Measurements from ENCODE around the gene TRPM2. TPM values are rescaled to one million over a fixed set of nuclear protein-coding genes. Genes with fewer than 3 reads are reported as not detected.

The TRPM2 gene
- total RNA-seq, 6 experiments from 2014 or later = 0.92 to 2.0 (median 1.2) TPM

DNA sequence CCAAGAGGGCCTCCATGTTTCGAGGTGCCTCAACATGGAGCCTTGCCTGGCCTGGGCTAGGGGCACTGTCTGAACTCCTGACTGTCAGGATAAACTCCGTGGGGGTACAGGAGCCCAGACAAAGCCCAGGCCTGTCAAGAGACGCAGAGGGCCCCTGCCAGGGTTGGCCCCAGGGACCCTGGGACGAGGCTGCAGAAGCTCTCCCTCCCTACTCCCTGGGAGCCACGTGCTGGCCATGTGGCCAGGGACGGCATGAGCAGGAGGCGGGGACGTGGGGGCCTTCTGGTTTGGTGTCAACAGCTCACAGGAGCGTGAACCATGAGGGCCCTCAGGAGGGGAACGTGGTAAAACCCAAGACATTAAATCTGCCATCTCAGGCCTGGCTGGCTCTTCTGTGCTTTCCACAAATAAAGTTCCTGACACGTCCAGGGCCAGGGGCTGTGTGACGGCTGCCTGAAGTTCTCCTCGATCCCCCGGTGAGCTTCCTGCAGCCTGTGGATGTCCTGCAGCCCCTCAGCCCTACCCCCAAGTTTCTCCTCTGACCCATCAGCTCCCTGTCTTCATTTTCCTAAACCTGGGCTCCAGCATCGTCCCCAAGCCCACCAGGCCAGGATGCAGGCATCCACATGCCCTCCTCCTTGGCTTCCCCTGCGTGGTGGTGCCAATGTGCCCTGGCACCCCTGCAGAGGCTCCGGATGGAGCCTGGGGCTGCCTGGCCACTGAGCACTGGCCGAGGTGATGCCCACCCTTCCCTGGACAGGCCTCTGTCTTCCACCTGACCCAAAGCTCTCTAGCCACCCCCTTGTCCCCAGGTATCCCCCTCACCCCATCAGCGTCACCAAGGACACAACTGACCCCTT is 89.1 kb downstream of the TRPM2 start:
- intact Hi-C loops (cut with DNase I) = loop anchor here in 1 of 2 donors (10.0 kb wide), 1 partner anchor 48 kb away; no protein-coding TSS in a partner anchor
- H3K27ac ChIP-seq = no peak overlapping the region
- H3K36me3 ChIP-seq = no peaks in the 10 kb centered on the region
- H3K27me3 ChIP-seq = no peaks in the 10 kb centered on the region
- peak; percentile 14 to 33 (median 25) for DNase-seq
- TF ChIP-seq, protein P1, sequence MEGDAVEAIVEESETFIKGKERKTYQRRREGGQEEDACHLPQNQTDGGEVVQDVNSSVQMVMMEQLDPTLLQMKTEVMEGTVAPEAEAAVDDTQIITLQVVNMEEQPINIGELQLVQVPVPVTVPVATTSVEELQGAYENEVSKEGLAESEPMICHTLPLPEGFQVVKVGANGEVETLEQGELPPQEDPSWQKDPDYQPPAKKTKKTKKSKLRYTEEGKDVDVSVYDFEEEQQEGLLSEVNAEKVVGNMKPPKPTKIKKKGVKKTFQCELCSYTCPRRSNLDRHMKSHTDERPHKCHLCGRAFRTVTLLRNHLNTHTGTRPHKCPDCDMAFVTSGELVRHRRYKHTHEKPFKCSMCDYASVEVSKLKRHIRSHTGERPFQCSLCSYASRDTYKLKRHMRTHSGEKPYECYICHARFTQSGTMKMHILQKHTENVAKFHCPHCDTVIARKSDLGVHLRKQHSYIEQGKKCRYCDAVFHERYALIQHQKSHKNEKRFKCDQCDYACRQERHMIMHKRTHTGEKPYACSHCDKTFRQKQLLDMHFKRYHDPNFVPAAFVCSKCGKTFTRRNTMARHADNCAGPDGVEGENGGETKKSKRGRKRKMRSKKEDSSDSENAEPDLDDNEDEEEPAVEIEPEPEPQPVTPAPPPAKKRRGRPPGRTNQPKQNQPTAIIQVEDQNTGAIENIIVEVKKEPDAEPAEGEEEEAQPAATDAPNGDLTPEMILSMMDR (IDR thresholded peaks at IDR 0.05) = no peak
- TF ChIP-seq POLR2A (IDR thresholded peaks at IDR 0.05) = no peak
- H3K4me3 ChIP-seq = no peak overlapping the region
- 82% methylated on average over 8 of the region's 19 CpGs for WGBS (ENCODE audit: insufficient coverage, low coverage, low lambda C conversion rate, missing lambda C conversion rate)
- no peaks in the 10 kb centered on the region for H3K4me1 ChIP-seq
- ATAC-seq = no peak
- no peaks in the 10 kb centered on the region for H3K9me3 ChIP-seq

DNA sequence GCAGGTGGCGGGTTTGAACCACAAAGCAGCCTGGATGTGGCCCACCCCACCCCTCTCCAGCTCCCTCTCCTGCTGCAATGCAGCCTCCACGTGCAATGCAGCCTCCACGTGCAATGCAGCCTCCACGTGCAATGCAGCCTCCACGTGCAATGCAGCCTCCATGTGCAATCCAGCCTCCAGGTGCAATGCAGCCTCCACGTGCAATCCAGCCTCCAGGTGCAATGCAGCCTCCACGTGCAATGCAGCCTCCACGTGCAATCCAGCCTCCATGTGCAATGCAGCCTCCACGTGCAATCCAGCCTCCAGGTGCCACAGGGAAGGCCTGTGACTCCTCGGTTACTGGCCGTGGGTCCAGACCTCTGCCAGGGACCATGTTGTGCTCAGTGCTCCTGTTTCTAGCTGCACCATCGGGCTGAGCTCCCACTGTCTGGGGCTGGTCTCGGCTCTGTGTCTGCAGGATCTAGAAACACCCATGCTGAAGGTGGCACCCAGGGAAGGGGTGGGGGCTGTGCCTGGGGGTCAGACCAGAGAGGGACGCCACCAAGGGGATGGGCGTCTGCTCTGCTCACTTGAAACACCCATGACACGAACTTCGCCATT is 90.0 kb downstream of the TRPM2 start:
- Histone ChIP-seq H3K27me3 (no peaks in the 10 kb centered on the region), H3K4me1 (no peaks in the 10 kb centered on the region), H3K4me3 (no peak overlapping the region), H3K27ac (no peak overlapping the region), H3K36me3 (no peaks in the 10 kb centered on the region), H3K9me3 (no peaks in the 10 kb centered on the region)
- ATAC-seq (no peak), DNase-seq (peak in 2 of 3 donors; percentile 28 to 33)
- WGBS (ENCODE audit: insufficient coverage, low coverage, low lambda C conversion rate, missing lambda C conversion rate) = 100% methylated on average over 1 of the region's 17 CpGs
- no peak for TF ChIP-seq POLR2A (IDR thresholded peaks at IDR 0.05)
- TF ChIP-seq, protein P1 (IDR thresholded peaks at IDR 0.05) = no peak
- intact Hi-C loops (cut with DNase I) = loop anchor here in 1 of 2 donors (10.0 kb wide), 1 partner anchor 49 kb away; no protein-coding TSS in a partner anchor

DNA sequence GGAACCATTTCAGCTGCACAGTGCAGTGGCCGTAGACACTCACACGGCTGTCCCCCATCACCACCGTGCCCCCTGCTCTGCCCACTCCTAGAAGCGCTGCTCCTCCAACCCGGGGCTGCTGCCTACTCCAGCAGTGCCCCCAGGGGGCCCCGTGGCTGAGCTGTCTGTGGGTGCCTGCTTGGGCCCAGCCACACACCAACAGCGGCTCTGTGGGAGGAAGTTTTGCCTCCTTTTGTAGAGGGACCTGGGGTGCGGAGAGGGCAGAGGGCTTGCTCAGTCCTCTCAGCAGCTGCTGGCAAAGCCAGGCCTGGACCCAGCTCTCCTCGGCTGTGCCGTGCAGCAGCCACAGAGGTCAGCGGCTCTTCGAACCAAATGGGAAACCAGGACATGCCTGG is 90.5 kb downstream of the TRPM2 start:
- H3K27ac ChIP-seq = no peak overlapping the region
- H3K9me3 ChIP-seq = no peaks in the 10 kb centered on the region
- H3K27me3 ChIP-seq = no peaks in the 10 kb centered on the region
- WGBS (ENCODE audit: insufficient coverage, low coverage, low lambda C conversion rate, missing lambda C conversion rate) = no CpG with 5 or more reads among the region's 12 CpGs
- TF ChIP-seq, protein P1 (IDR thresholded peaks at IDR 0.05) = no peak
- TF ChIP-seq POLR2A (IDR thresholded peaks at IDR 0.05) = no peak
- no peak overlapping the region for H3K4me3 ChIP-seq
- DNase-seq (peak in 2 of 3 donors; percentile 21 to 37), ATAC-seq (no peak)
- H3K36me3 ChIP-seq = no peaks in the 10 kb centered on the region
- H3K4me1 ChIP-seq = no peaks in the 10 kb centered on the region
- intact Hi-C loops (cut with DNase I) = loop anchor here in 1 of 2 donors (10.0 kb wide), 1 partner anchor 49 kb away; no protein-coding TSS in a partner anchor

DNA sequence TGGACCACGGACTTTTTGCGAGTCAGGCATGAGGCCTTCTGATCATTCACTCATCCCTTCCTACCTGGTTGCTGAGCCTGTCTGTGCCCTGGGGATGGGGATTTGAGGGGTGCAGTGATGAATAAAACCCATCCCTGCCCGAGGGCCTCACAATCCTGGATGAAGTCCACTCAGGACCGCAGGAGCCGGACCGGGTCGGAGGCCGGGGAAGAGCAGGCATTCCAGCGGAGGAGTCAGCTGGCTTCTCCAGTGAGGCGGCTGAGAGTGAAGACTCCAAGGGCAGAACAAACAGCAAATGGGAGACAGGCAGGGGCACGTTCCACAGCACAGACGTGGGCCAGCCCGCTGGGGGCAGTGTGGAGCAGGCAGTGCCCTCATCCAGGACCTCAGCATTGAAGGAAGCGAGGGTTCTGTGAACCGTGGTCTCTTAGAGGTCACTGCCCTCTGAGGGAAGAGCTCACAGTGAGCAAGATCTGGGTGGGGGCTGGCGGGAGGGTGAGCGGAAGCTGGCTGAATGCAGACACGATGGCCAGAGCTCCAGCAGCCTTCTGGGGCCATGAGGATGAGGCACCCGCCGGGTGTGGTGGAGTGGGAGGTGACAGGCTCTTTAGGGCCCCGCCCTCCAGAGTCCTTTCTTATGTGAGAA is 91.0 kb downstream of the TRPM2 start:
- ATAC-seq = peak in 3 of 4 donors; percentile 6 to 54 (median 18)
- 64% methylated on average over 7 of the region's 21 CpGs for WGBS (ENCODE audit: insufficient coverage, low coverage, low lambda C conversion rate, missing lambda C conversion rate)
- TF ChIP-seq, protein P1 (IDR thresholded peaks at IDR 0.05) = no peak
- TF ChIP-seq POLR2A (IDR thresholded peaks at IDR 0.05) = no peak
- Histone ChIP-seq H3K9me3 (no peaks in the 10 kb centered on the region), H3K27ac (no peak overlapping the region), H3K27me3 (no peaks in the 10 kb centered on the region), H3K4me1 (no peaks in the 10 kb centered on the region), H3K4me3 (no peak overlapping the region), H3K36me3 (no peaks in the 10 kb centered on the region)
- peak; percentile 14 to 40 (median 35) for DNase-seq
- intact Hi-C loops (cut with DNase I) = loop anchor here in 1 of 2 donors (10.0 kb wide), 1 partner anchor 50 kb away; no protein-coding TSS in a partner anchor
